MM.1S (cell line): ENCODE results near the gene FBXW4.

Source experiments
- EZH2 ChIP-seq: fragments of 300-600 bp; sonication (generic); optimal IDR thresholded peaks from 2 replicates; pipeline ENCODE3; 2017; ENCODE audit warnings: low read depth, mild to moderate bottlenecking, antibody characterized with exemption, low read length, mixed read lengths
- EZH2phosphoT487 ChIP-seq: fragments of 300-600 bp; sonication (generic); IDR thresholded peaks from 2 replicates; pipeline ENCODE4 v1.6.1; 2018; ENCODE audit warnings: antibody characterized with exemption, low read length
- TF ChIP-seq, protein P1 (sequence below): fragments of 300-600 bp; sonication (generic); IDR thresholded peaks from 2 replicates; pipeline ENCODE4 v1.5.1; 2016; ENCODE audit warnings: antibody characterized with exemption, low read length, mixed read lengths

DNA sequence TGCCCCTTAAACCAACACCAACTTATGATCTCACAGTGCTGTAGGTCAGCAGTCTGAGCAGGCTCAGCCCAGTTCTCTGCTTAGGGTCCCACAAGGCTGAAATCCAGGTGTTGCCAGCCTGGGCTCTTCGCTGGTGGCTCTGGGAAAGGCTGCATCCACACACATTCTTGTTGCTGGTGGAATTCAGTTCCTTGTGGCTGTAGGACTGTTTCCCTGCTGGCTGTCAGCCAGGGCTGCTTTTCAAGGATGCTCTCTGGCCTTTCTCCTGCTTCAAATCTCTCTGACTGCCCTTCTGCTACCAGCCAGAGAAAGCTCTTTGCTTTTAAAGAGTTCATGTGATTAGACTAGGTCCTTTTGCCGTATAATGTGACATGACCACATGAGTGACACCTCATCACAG lies 122.2 kb downstream of the FBXW4 start:
- TF ChIP-seq, protein P1, sequence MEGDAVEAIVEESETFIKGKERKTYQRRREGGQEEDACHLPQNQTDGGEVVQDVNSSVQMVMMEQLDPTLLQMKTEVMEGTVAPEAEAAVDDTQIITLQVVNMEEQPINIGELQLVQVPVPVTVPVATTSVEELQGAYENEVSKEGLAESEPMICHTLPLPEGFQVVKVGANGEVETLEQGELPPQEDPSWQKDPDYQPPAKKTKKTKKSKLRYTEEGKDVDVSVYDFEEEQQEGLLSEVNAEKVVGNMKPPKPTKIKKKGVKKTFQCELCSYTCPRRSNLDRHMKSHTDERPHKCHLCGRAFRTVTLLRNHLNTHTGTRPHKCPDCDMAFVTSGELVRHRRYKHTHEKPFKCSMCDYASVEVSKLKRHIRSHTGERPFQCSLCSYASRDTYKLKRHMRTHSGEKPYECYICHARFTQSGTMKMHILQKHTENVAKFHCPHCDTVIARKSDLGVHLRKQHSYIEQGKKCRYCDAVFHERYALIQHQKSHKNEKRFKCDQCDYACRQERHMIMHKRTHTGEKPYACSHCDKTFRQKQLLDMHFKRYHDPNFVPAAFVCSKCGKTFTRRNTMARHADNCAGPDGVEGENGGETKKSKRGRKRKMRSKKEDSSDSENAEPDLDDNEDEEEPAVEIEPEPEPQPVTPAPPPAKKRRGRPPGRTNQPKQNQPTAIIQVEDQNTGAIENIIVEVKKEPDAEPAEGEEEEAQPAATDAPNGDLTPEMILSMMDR, result no peak
- TF ChIP-seq EZH2 (no peak), EZH2phosphoT487 (no peak)
